HEK293T (cell line): ENCODE measurements around the gene BEND7.

ENCODE experiments used
- CTCF ChIA-PET: fragments of 350-600 bp; formaldehyde crosslinking; extraction: SDS; loops from one replicate; lab custom pipeline; 2021; ENCODE audit warnings: antibody characterized with exemption, inconsistent platforms; lab: Yijun Ruan, JAX
- POLR2A ChIA-PET: fragments of 350-600 bp; formaldehyde crosslinking; extraction: SDS; loops from one replicate; lab custom pipeline; 2020; ENCODE audit warnings: antibody characterized with exemption, inconsistent platforms; lab: Yijun Ruan, JAX
- DNase-seq: peaks from one replicate; pipeline ENCODE4 v3.0.0; 2012; ENCODE audit warnings: mixed read lengths; ENCODE audit errors: extremely low spot score
- ARNT ChIP-seq: fragments of 450-650 bp; IDR thresholded peaks from 2 replicates; pipeline ENCODE4 v1.6.1; 2017; ENCODE audit warnings: mild to moderate bottlenecking
- BHLHE40 ChIP-seq: fragments of 450-650 bp; IDR thresholded peaks from 2 replicates; pipeline ENCODE4 v1.6.1; 2016; ENCODE audit warnings: mild to moderate bottlenecking, moderate library complexity, borderline replicate concordance
- CTBP1 ChIP-seq: fragments of 450-650 bp; IDR thresholded peaks from 2 replicates; pipeline ENCODE4 v1.6.1; 2016; ENCODE audit warnings: borderline replicate concordance
- ELF4 ChIP-seq: fragments of 450-650 bp; IDR thresholded peaks from 2 replicates; pipeline ENCODE4 v1.6.1; 2017; ENCODE audit warnings: antibody characterized with exemption
- FOXA1 ChIP-seq: fragments of 450-650 bp; IDR thresholded peaks from 2 replicates; pipeline ENCODE4 v1.6.1; 2016; ENCODE audit warnings: mild to moderate bottlenecking
- FOXK2 ChIP-seq: fragments of 450-650 bp; IDR thresholded peaks from 2 replicates; pipeline ENCODE4 v1.6.1; 2016; ENCODE audit warnings: mild to moderate bottlenecking
- FOXM1 ChIP-seq: fragments of 450-650 bp; IDR thresholded peaks from 2 replicates; pipeline ENCODE4 v1.6.1; 2017; ENCODE audit warnings: mild to moderate bottlenecking, borderline replicate concordance
- HDGF ChIP-seq: fragments of 450-650 bp; IDR thresholded peaks from 2 replicates; pipeline ENCODE4 v1.6.1; 2017; ENCODE audit warnings: antibody characterized with exemption, borderline replicate concordance
- L3MBTL2 ChIP-seq: fragments of 450-650 bp; conservative IDR thresholded peaks from 2 replicates; pipeline ENCODE4 v1.6.1; 2016; ENCODE audit warnings: mild to moderate bottlenecking
- LEF1 ChIP-seq: fragments of 450-650 bp; IDR thresholded peaks from 2 replicates; pipeline ENCODE4 v1.6.1; 2017; ENCODE audit warnings: mild to moderate bottlenecking, borderline replicate concordance
- NFRKB ChIP-seq: fragments of 450-650 bp; IDR thresholded peaks from 2 replicates; pipeline ENCODE4 v1.6.1; 2016; ENCODE audit warnings: mild to moderate bottlenecking, moderate library complexity
- PKNOX1 ChIP-seq: fragments of 450-650 bp; IDR thresholded peaks from 2 replicates; pipeline ENCODE4 v1.6.1; 2016
- SP1 ChIP-seq: fragments of 450-650 bp; IDR thresholded peaks from 2 replicates; pipeline ENCODE4 v1.6.1; 2017
- SUZ12 ChIP-seq: fragments of 450-650 bp; IDR thresholded peaks from 2 replicates; pipeline ENCODE4 v1.6.1; 2016; ENCODE audit warnings: mild to moderate bottlenecking
- TARDBP ChIP-seq: fragments of 450-650 bp; IDR thresholded peaks from 2 replicates; pipeline ENCODE4 v1.6.1; 2016
- ZNF384 ChIP-seq: fragments of 450-650 bp; IDR thresholded peaks from 2 replicates; pipeline ENCODE4 v1.6.1; 2016

BEND7 gene

GRCh38 chr10:13526948-13527863, 1.6 kb downstream of the BEND7 start:
- CTCF ChIA-PET = interaction anchor here (1.0 to 1.3 kb wide), 2 partner anchors 9 to 155 kb away, joined by 3 to 7 read pairs; no protein-coding TSS in a partner anchor

GRCh38 chr10:13525663-13526062, 3.2 kb downstream of the BEND7 start:
- POLR2A ChIA-PET = no interaction called here
- no peak for TF ChIP-seq SUZ12
- no peak for TF ChIP-seq HDGF
- no peak for TF ChIP-seq NFRKB
- TF ChIP-seq LEF1 = no peak
- no peak for TF ChIP-seq CTBP1
- no peak for TF ChIP-seq FOXK2
- TF ChIP-seq TARDBP = no peak
- no peak for TF ChIP-seq SP1
- TF ChIP-seq PKNOX1 = no peak
- TF ChIP-seq ZNF384 = no peak
- TF ChIP-seq ARNT = no peak
- TF ChIP-seq FOXM1 = no peak
- no peak for DNase-seq
- CTCF ChIA-PET = interaction anchor here (1.1 kb wide), 1 partner anchor 11 kb away, joined by 6 read pairs; no protein-coding TSS in a partner anchor

More at GRCh38 chr10:13526948-13527863, 1.6 kb downstream of the BEND7 start:
- no peak for TF ChIP-seq ARNT
- no peak for DNase-seq
- POLR2A ChIA-PET = interaction anchor here (1.6 kb wide), 1 partner anchor 155 kb away, joined by 4 read pairs; no protein-coding TSS in a partner anchor

GRCh38 chr10:13521026-13521425, 7.8 kb downstream of the BEND7 start:
- CTCF ChIA-PET = interaction anchor here (1.0 kb wide), 1 partner anchor 149 kb away, joined by 3 read pairs; no protein-coding TSS in a partner anchor

GRCh38 chr10:13520194-13520593, 8.6 kb downstream of the BEND7 start:
- CTCF ChIA-PET = no interaction called here
- POLR2A ChIA-PET = no interaction called here
- no peak for DNase-seq
- TF ChIP-seq BHLHE40 (no peak), FOXA1 (no peak)

More at GRCh38 chr10:13521026-13521425, 7.8 kb downstream of the BEND7 start:
- POLR2A ChIA-PET = no interaction called here
- TF ChIP-seq HDGF (no peak), ARNT (no peak), ELF4 (no peak), BHLHE40 (no peak), FOXM1 (no peak), LEF1 (no peak), L3MBTL2 (no peak), SUZ12 (no peak), PKNOX1 (no peak), ZNF384 (no peak), FOXK2 (no peak), NFRKB (no peak)
- no peak for DNase-seq

- peak; percentile 44 for DNase-seq
- TF ChIP-seq ELF4 (no peak), SUZ12 (no peak), FOXA1 (no peak), TARDBP (no peak), BHLHE40 (no peak), FOXK2 (no peak), NFRKB (no peak), PKNOX1 (no peak), HDGF (no peak), LEF1 (no peak), CTBP1 (no peak), FOXM1 (no peak), L3MBTL2 (no peak), SP1 (no peak), ARNT (no peak), ZNF384 (no peak)
- ChIA-PET POLR2A (interaction anchor here (1.2 kb wide), 1 partner anchor 17 kb away, joined by 3 read pairs; no protein-coding TSS in a partner anchor), CTCF (interaction anchor here (0.7 kb wide), 1 partner anchor 148 kb away, joined by 4 read pairs; no protein-coding TSS in a partner anchor)
These were observed 10.6 kb downstream of the BEND7 start for GRCh38 chr10:13518076-13518692.

GRCh38 chr10:13517675-13518074, 11.1 kb downstream of the BEND7 start:
- POLR2A ChIA-PET = interaction anchor here (1.2 kb wide), 1 partner anchor 18 kb away, joined by 3 read pairs; no protein-coding TSS in a partner anchor
- CTCF ChIA-PET = no interaction called here
- DNase-seq = no peak
- TF ChIP-seq ARNT (no peak), SP1 (no peak), NFRKB (no peak), FOXM1 (no peak), TARDBP (no peak), HDGF (no peak), ELF4 (no peak), BHLHE40 (no peak), ZNF384 (no peak)
